Adrenal gland (tissue), 5 donors: ENCODE data around the gene PCARE.

Source experiments
- POLR2A ChIP-seq, 2 donors: fragments of 450-650 bp; IDR thresholded peaks; one replicate each; pipeline ENCODE4 v1.6.1; 2017; ENCODE audit warnings: antibody characterized with exemption in 2 of 2, mild to moderate bottlenecking in 2 of 2, moderate library complexity in 1 of 2
- TF ChIP-seq, protein P1 (sequence below), 6 experiments: fragments of 450-650 bp in 4 of 6; fragments of 200-600 bp in 2 of 6; sonication (generic) in 1 of 6; IDR thresholded peaks; 1 replicate in 5 of 6; 2 replicates in 1 of 6; pipeline versions ENCODE4 v1.5.1 to v1.8.0; 2016 to 2021; ENCODE audit warnings: antibody characterized with exemption in 6 of 6, mild to moderate bottlenecking in 2 of 6, moderate library complexity in 1 of 6
- donor health status: DM: no; HTN: no; CAD: no.

DNA sequence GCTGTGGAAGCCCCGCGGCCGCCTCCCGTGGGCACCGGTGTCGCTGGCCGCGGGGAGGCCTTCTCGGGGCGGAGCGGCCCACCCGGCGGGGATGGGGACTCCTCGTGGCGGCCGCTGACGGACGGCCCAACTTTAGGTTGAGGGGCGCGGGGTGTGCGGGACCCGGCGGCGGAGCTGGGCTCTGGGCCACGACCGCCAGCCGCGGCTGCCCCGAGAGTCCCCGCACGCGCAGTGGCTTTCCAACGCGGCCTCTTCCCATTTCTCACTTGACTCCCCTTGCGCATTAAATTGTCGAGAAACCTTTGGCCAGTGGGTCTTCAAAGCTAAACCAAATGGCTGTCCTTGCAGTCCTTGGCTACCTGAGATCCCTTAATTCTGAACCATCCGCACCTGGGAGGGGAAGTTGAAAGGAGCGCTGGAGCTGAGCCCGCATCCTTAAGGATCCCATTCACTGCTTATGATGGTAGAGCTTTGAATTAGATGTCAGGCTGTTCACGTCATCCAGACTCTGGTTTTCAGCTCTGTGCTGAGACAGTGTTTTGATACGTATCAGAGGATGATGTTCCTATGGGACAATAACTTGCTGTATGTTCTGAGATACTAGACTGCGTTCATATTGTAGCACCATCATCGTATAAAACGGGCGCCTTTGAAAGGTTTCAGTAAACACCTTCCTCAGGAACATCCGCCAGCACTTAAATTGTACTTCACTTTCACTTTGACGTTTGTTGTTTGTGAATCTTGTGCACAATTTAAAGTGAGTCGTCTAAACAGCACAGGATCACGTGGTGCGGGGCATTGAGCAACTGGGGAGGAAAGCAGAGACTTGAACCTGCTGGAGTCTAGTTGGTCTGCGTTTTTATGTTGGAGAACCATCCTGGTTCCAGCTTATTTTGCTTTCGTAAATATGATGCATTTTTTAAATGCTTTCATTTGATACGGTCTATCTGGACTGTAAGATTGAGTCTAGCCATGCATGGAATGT, 41.8 kb upstream of the PCARE start:
- TF ChIP-seq POLR2A (IDR thresholded peaks at IDR 0.05), result no peak
- TF ChIP-seq, protein P1, sequence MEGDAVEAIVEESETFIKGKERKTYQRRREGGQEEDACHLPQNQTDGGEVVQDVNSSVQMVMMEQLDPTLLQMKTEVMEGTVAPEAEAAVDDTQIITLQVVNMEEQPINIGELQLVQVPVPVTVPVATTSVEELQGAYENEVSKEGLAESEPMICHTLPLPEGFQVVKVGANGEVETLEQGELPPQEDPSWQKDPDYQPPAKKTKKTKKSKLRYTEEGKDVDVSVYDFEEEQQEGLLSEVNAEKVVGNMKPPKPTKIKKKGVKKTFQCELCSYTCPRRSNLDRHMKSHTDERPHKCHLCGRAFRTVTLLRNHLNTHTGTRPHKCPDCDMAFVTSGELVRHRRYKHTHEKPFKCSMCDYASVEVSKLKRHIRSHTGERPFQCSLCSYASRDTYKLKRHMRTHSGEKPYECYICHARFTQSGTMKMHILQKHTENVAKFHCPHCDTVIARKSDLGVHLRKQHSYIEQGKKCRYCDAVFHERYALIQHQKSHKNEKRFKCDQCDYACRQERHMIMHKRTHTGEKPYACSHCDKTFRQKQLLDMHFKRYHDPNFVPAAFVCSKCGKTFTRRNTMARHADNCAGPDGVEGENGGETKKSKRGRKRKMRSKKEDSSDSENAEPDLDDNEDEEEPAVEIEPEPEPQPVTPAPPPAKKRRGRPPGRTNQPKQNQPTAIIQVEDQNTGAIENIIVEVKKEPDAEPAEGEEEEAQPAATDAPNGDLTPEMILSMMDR (IDR thresholded peaks at IDR 0.05), result no peak
